ENCODE results near the gene OR51M1. TPM values are rescaled to one million over a fixed set of nuclear protein-coding genes. Genes with fewer than 3 reads are reported as not detected.
"Not testable (repeated sequence)": the region's sequence is repeated elsewhere in the genome, so short reads cannot be mapped to it uniquely, and the experiment has no call there.

OR51M1 gene
- not detected for total RNA-seq (ENCODE audit: unreplicated experiment)
- long read RNA-seq: 0 reads

- no peak within 1 kb of the TSS for H3K27ac Mint-ChIP-seq (ENCODE audit: unreplicated experiment)
- DNase-seq: no peak
- no peaks in the 10 kb centered on the region for H3K27me3 Mint-ChIP-seq (ENCODE audit: unreplicated experiment)
- no peak for TF ChIP-seq CTCF (IDR thresholded peaks at IDR 0.05; ENCODE audit: partially characterized antibody, unreplicated experiment)
- no peak within 1 kb of the TSS for H3K4me3 Mint-ChIP-seq (ENCODE audit: unreplicated experiment)
- H3K9me3 Mint-ChIP-seq (ENCODE audit: unreplicated experiment): no peaks in the 10 kb centered on the region
- no peaks in the 10 kb centered on the region for H3K36me3 Mint-ChIP-seq (ENCODE audit: unreplicated experiment)
- no peaks in the 10 kb centered on the region for H3K4me1 Mint-ChIP-seq (ENCODE audit: low read depth, unreplicated experiment)
These were observed at the start of gene OR51M1 for GRCh38 chr11:5383576-5383975. Gene OR51M1 (plus strand): TSS chr11:5383812. CDS start chr11:5389399, 5,587 bp downstream.

- Mint-ChIP-seq H3K36me3 (ENCODE audit: unreplicated experiment) (no peaks in the 10 kb centered on the region), H3K27ac (ENCODE audit: unreplicated experiment) (no peak overlapping the region), H3K9me3 (ENCODE audit: unreplicated experiment) (no peaks in the 10 kb centered on the region), H3K4me1 (ENCODE audit: low read depth, unreplicated experiment) (no peaks in the 10 kb centered on the region), H3K27me3 (ENCODE audit: unreplicated experiment) (peaks cover 2% of the 10 kb centered on the region), H3K4me3 (ENCODE audit: unreplicated experiment) (no peak overlapping the region)
- DNase-seq: no peak
- TF ChIP-seq CTCF (IDR thresholded peaks at IDR 0.05; ENCODE audit: partially characterized antibody, unreplicated experiment): no peak
These were observed 48.4 kb upstream of the OR51M1 start for GRCh38 chr11:5335170-5335569.

- Mint-ChIP-seq H3K27me3 (ENCODE audit: unreplicated experiment) (peaks cover 2% of the 10 kb centered on the region), H3K27ac (ENCODE audit: unreplicated experiment) (no peak overlapping the region)
- DNase-seq: no peak
These were observed 47.3 kb upstream of the OR51M1 start for GRCh38 chr11:5336331-5336730.

GRCh38 chr11:5337253-5337652, 46.4 kb upstream of the OR51M1 start:
- DNase-seq; H3K4me3 Mint-ChIP-seq (ENCODE audit: unreplicated experiment); H3K36me3 Mint-ChIP-seq (ENCODE audit: unreplicated experiment); H3K4me1 Mint-ChIP-seq (ENCODE audit: low read depth, unreplicated experiment); H3K27ac Mint-ChIP-seq (ENCODE audit: unreplicated experiment); H3K27me3 Mint-ChIP-seq (ENCODE audit: unreplicated experiment); H3K9me3 Mint-ChIP-seq (ENCODE audit: unreplicated experiment): not testable (repeated sequence)

More at GRCh38 chr11:5336331-5336730, 47.3 kb upstream of the OR51M1 start:
- Mint-ChIP-seq H3K9me3 (ENCODE audit: unreplicated experiment) (no peaks in the 10 kb centered on the region), H3K4me3 (ENCODE audit: unreplicated experiment) (no peak overlapping the region), H3K4me1 (ENCODE audit: low read depth, unreplicated experiment) (no peaks in the 10 kb centered on the region), H3K36me3 (ENCODE audit: unreplicated experiment) (no peaks in the 10 kb centered on the region)
- no peak for TF ChIP-seq CTCF (IDR thresholded peaks at IDR 0.05; ENCODE audit: partially characterized antibody, unreplicated experiment)

GRCh38 chr11:5339771-5340322, 43.8 kb upstream of the OR51M1 start:
- DNase-seq: no peak
- H3K9me3 Mint-ChIP-seq (ENCODE audit: unreplicated experiment): no peaks in the 10 kb centered on the region
- TF ChIP-seq CTCF (IDR thresholded peaks at IDR 0.05; ENCODE audit: partially characterized antibody, unreplicated experiment): no peak
- no peak overlapping the region for H3K4me3 Mint-ChIP-seq (ENCODE audit: unreplicated experiment)
- no peaks in the 10 kb centered on the region for H3K27me3 Mint-ChIP-seq (ENCODE audit: unreplicated experiment)
- H3K27ac Mint-ChIP-seq (ENCODE audit: unreplicated experiment): no peak overlapping the region
- no peaks in the 10 kb centered on the region for H3K36me3 Mint-ChIP-seq (ENCODE audit: unreplicated experiment)
- no peaks in the 10 kb centered on the region for H3K4me1 Mint-ChIP-seq (ENCODE audit: low read depth, unreplicated experiment)

Data from glutamatergic neuron (in vitro differentiated cells).